GM19463 (cell line): Measurements from ENCODE around the gene MCFD2.
A peak's percentile ranks its signal among the peaks of the same experiment; 100 is the strongest.

ENCODE experiments used
- ATAC-seq: cut with Tn5 transposase; IDR thresholded peaks from one replicate; pipeline ENCODE4 v1.9.1; 2021; ENCODE audit warnings: mild to moderate bottlenecking, moderate library complexity; ENCODE audit not compliant: unreplicated experiment

MCFD2 gene

GRCh38 chr2:46915281-46915810, at the start of gene MCFD2:
Gene MCFD2, minus strand, starts transcription at chr2:46915806. Its CDS starts 6,635 bp downstream, at chr2:46909171.
- peak; percentile 12 for ATAC-seq

GRCh38 chr2:46964835-46965560, 49.4 kb upstream of the MCFD2 start:
- ATAC-seq: no peak

GRCh38 chr2:46963941-46964673, 48.5 kb upstream of the MCFD2 start:
- ATAC-seq: no peak

- no peak for ATAC-seq
Measured at GRCh38 chr2:46963210-46963609, 47.6 kb upstream of the MCFD2 start.

- no peak for ATAC-seq
Measured at GRCh38 chr2:46962751-46963150, 47.1 kb upstream of the MCFD2 start.

- ATAC-seq: no peak
Measured at GRCh38 chr2:46960618-46961017, 45.0 kb upstream of the MCFD2 start.

GRCh38 chr2:46958431-46959017, 42.9 kb upstream of the MCFD2 start:
- ATAC-seq: no peak

DNA sequence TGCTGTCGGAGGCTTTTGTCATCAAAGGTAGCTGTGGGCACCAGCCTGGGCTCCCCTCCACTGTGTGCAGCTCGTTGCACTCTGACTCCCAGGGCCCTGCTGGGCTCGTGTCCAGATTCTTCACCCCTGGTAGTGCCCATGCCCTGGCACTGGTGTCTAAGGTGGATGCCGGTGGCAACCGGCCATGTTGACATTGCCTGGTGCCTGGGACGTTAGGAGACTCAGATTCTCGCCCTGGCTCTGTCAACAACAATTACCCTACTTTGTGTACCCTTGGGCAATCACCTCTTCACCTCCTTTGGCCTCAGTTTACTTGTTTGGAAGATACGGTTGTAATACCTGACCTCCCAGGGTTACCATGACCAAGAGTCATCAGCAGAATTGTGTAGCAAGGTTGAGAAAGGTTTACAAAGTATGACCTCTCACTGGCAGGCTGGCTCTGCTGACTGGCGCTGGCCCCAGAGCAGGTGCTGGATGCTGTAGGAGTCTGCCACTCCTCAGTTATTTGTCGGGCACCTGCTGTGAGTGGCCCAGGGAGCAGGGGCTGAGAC, 41.5 kb upstream of the MCFD2 start:
- no peak for ATAC-seq

DNA sequence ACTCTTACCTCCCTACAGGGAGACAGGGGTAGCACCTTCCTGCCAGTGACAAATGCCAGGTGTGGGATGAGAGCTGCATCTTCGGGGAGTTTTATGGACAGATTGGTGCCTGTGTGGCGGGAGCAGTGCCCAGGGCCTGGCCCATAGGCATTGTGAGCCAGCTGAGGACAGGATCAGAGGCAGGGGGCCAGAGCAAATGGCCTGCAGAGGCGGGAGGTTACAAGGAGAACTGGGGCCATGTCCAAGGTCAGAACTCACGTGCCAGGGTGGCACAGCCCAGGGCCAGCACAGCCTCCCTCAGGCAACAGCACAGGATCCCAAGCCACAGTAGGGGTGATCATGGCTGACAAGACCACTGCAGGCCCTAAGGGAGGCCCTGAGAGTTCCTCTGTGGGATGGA, 40.2 kb upstream of the MCFD2 start:
- no peak for ATAC-seq

GRCh38 chr2:46954951-46955571, 39.5 kb upstream of the MCFD2 start:
- ATAC-seq: no peak

GRCh38 chr2:46952171-46952570, 36.6 kb upstream of the MCFD2 start:
- ATAC-seq: no peak

GRCh38 chr2:46951290-46952064, 35.9 kb upstream of the MCFD2 start:
- no peak for ATAC-seq

DNA sequence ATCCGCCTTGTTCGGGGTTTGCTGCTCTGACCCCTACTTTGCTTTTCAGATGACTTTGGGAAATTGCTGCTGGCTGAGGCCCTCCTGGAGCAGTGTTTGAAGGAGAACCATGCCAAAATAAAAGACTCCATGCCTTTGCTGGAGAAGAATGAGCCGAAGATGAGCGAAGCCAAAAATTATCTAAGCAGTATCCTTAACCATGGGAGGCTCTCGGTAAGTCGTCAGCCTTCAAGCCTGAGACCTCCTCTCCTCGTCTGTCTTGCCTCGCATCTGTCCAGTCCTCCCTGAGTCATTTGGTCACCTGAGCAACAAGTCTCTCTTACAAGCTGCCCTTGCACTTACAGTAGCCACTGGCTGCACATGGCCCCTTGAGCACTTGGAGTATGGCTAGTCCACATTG, 34.7 kb upstream of the MCFD2 start:
- ATAC-seq: no peak

DNA sequence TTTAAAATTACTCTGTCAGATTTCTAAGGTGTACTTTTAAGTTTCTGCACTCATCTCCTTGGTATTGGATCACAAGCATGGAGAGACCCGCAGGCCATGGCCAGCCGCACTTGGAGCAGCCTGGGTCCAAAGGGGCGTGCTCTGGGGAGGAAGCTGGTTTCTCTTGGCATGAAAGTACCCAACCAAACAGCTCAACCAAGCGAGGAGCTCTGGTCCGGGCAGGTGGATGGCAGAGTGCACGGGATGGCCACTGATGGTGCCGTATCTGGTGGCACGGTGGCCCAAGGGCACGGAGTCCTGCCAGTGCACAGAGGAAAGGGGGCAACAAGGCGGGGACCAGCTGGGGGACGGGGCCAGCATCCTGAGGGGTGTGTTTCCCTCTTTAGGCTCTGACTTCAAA, 32.2 kb upstream of the MCFD2 start:
- ATAC-seq: no peak

GRCh38 chr2:46945671-46946070, 30.1 kb upstream of the MCFD2 start:
- no peak for ATAC-seq

DNA sequence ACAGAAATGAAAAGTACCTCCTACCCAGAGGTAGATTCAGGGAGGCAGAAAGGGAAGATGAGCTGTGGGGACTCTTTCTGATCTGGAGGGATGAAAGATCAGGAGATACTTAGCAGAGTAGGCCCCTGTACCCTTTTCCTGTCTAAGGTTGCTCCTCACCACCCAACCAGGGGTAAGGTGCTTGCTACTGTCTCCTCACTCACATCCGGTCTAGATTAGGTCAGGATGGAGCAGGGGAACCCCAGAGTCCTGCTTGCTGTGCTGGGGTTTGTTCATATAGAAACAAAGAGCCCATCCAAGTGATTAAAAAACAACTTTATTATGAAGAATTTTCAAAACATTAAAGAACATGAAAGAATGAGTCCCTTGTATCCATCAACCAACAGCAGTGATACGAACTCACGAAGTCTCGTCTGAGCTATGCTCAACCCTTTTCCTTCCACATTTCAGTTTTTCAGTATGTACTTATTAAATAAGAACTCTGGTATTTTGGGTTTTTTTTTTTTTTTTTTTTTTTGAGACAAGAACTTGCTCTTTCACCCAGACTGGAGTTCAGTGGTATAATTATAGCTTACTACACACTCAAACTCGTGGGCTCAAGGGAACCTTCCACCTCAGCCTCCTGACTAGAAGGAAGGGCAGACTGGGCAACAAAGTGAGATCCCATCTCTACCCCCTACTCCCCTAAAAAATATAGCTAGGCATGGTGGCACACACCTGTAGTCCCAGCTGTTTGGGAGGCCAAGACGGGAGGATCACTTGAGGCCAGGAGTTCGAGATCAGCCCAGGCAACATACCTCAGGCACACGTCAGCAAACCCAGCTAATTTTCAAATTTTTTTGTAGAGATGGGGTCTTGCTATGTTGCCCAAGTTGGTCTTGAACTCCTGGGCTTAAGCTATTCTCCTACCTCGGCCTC, 28.5 kb upstream of the MCFD2 start:
- ATAC-seq: peak; percentile 29

DNA sequence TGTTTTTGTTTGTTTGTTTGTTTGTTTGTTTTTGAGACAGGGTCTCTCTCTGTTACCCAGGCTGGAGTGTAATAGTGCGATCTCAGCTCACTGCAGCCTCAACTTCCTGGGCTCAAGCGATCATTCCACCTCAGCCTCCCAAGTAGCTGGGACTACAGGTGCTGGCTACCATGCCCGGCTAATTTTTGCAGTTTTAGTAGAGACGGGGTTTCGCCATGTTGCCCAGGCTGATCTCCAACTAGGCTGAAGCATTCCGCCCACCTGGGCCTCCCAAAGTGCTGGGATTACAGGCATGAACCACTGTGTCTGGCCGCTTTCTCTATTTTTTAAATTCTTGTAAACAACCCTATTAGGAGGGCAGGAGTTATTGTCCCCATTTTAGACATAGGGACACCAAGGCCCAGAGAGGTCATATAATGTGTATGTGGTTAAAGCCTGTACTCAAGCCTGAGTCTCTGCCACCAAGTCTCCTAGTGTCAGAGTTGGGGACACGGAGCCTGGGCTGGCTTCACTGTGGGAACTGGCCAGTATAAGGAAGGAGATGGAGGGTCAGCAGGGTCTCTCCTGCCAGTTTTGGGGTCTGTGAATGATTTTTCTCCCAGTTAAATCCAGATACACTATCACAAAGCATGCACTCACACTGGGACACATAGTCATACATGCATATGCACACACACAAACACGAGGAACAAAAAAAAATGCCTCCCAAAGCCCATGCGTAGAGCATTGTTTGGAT, 27.5 kb upstream of the MCFD2 start:
- ATAC-seq: no peak

- peak; percentile 35 for ATAC-seq
Measured at GRCh38 chr2:46942143-46942526, 26.5 kb upstream of the MCFD2 start.
